HEK293T (cell line): ENCODE data around the gene MYCBPAP.

Experiments
- CTCF ChIA-PET: fragments of 350-600 bp; formaldehyde crosslinking; extraction: SDS; loops from one replicate; lab custom pipeline; 2021; ENCODE audit warnings: antibody characterized with exemption, inconsistent platforms; lab: Yijun Ruan, JAX
- POLR2A ChIA-PET: fragments of 350-600 bp; formaldehyde crosslinking; extraction: SDS; loops from one replicate; lab custom pipeline; 2020; ENCODE audit warnings: antibody characterized with exemption, inconsistent platforms; lab: Yijun Ruan, JAX
- DNase-seq: peaks from one replicate; pipeline ENCODE4 v3.0.0; 2012; ENCODE audit warnings: mixed read lengths; ENCODE audit errors: extremely low spot score
- ARNT ChIP-seq: fragments of 450-650 bp; IDR thresholded peaks from 2 replicates; pipeline ENCODE4 v1.6.1; 2017; ENCODE audit warnings: mild to moderate bottlenecking
- BHLHE40 ChIP-seq: fragments of 450-650 bp; IDR thresholded peaks from 2 replicates; pipeline ENCODE4 v1.6.1; 2016; ENCODE audit warnings: mild to moderate bottlenecking, moderate library complexity, borderline replicate concordance
- CTBP1 ChIP-seq: fragments of 450-650 bp; IDR thresholded peaks from 2 replicates; pipeline ENCODE4 v1.6.1; 2016; ENCODE audit warnings: borderline replicate concordance
- ELF4 ChIP-seq: fragments of 450-650 bp; IDR thresholded peaks from 2 replicates; pipeline ENCODE4 v1.6.1; 2017; ENCODE audit warnings: antibody characterized with exemption
- FOXA1 ChIP-seq: fragments of 450-650 bp; IDR thresholded peaks from 2 replicates; pipeline ENCODE4 v1.6.1; 2016; ENCODE audit warnings: mild to moderate bottlenecking
- FOXK2 ChIP-seq: fragments of 450-650 bp; IDR thresholded peaks from 2 replicates; pipeline ENCODE4 v1.6.1; 2016; ENCODE audit warnings: mild to moderate bottlenecking
- FOXM1 ChIP-seq: fragments of 450-650 bp; IDR thresholded peaks from 2 replicates; pipeline ENCODE4 v1.6.1; 2017; ENCODE audit warnings: mild to moderate bottlenecking, borderline replicate concordance
- HDGF ChIP-seq: fragments of 450-650 bp; IDR thresholded peaks from 2 replicates; pipeline ENCODE4 v1.6.1; 2017; ENCODE audit warnings: antibody characterized with exemption, borderline replicate concordance
- L3MBTL2 ChIP-seq: fragments of 450-650 bp; conservative IDR thresholded peaks from 2 replicates; pipeline ENCODE4 v1.6.1; 2016; ENCODE audit warnings: mild to moderate bottlenecking
- LEF1 ChIP-seq: fragments of 450-650 bp; IDR thresholded peaks from 2 replicates; pipeline ENCODE4 v1.6.1; 2017; ENCODE audit warnings: mild to moderate bottlenecking, borderline replicate concordance
- NFRKB ChIP-seq: fragments of 450-650 bp; IDR thresholded peaks from 2 replicates; pipeline ENCODE4 v1.6.1; 2016; ENCODE audit warnings: mild to moderate bottlenecking, moderate library complexity
- SP1 ChIP-seq: fragments of 450-650 bp; IDR thresholded peaks from 2 replicates; pipeline ENCODE4 v1.6.1; 2017
- SUZ12 ChIP-seq: fragments of 450-650 bp; IDR thresholded peaks from 2 replicates; pipeline ENCODE4 v1.6.1; 2016; ENCODE audit warnings: mild to moderate bottlenecking
- TARDBP ChIP-seq: fragments of 450-650 bp; IDR thresholded peaks from 2 replicates; pipeline ENCODE4 v1.6.1; 2016
- ZNF384 ChIP-seq: fragments of 450-650 bp; IDR thresholded peaks from 2 replicates; pipeline ENCODE4 v1.6.1; 2016
- TF ChIP-seq, protein P1 (sequence below): fragments of 450-650 bp; IDR thresholded peaks from 2 replicates; pipeline ENCODE4 v1.6.1; 2016

MYCBPAP gene

DNA sequence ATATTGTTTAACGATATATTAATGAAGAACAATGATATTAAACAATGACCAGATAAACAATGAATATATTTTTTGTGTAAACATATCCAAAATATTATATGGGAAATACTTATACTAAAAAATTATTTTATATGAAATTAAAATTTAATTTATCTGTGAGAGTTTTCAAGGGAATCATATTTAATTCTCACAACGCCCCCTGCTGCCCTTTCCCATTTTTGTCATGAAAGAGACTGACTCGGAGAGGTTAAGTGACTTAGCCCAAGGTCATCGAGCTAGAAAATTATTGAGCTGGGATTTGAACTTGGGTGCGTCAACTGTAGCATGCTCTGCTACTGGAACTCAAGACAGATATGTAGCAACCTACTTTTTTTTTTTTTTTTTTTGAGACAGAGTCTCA, 7.2 kb upstream of the MYCBPAP start:
- TF ChIP-seq FOXM1 (no peak), TARDBP (no peak), ARNT (no peak)
- POLR2A ChIA-PET = no interaction called here
- no peak for DNase-seq

DNA sequence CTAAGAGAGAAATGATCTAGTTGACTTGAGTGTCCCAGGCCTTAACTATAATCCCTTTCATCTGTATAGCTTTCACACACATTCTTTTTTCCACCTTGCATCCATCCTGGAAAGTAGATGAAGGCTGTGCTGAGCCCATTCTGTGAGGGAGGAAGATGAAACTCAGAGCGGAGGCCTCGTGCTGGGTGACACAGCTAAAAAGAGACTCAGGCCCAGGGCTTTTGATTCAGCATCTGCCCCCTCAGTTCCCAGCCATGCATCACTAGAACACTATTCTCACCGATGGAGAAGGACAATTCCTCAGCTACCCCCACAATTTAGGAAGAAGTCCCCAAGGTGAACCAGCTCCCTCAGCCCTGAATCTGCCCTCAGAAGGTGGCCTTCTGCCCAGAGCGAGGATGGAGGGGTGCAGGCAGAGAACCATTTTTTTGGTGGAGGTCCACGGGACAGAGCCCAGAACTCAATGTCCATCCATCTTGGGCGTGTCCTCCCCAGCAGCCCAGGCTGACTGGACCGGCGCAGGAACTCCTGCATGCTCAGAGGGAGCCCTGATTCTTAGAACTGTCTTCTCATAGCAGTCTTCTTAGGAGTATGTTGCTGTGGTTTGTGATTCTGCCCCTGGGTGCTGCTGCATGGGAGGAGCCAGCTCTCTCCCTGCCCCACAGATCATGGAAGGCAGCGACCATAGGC, 5.8 kb upstream of the MYCBPAP start:
- ChIA-PET CTCF (interaction anchor here (0.6 to 2.4 kb wide), 4 partner anchors 9 to 50 kb away, joined by 3 to 11 read pairs (median 5); no protein-coding TSS in a partner anchor), POLR2A (interaction anchor here (0.5 to 1.1 kb wide), 2 partner anchors 9 to 40 kb away, joined by 3 to 4 read pairs; no protein-coding TSS in a partner anchor)
- no peak for DNase-seq
- TF ChIP-seq CTBP1 (no peak), SP1 (no peak), ELF4 (no peak), SUZ12 (no peak), FOXK2 (no peak), BHLHE40 (no peak), LEF1 (no peak), FOXA1 (no peak), NFRKB (no peak), TARDBP (no peak), ZNF384 (no peak), L3MBTL2 (no peak), ARNT (no peak), HDGF (no peak), FOXM1 (no peak)
- TF ChIP-seq, protein P1, sequence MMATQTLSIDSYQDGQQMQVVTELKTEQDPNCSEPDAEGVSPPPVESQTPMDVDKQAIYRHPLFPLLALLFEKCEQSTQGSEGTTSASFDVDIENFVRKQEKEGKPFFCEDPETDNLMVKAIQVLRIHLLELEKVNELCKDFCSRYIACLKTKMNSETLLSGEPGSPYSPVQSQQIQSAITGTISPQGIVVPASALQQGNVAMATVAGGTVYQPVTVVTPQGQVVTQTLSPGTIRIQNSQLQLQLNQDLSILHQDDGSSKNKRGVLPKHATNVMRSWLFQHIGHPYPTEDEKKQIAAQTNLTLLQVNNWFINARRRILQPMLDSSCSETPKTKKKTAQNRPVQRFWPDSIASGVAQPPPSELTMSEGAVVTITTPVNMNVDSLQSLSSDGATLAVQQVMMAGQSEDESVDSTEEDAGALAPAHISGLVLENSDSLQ = no peak

More for the DNA sequence above, 7.2 kb upstream of the MYCBPAP start:
- CTCF ChIA-PET = interaction anchor here (0.5 to 2.4 kb wide), 7 partner anchors 10 to 328 kb away, joined by 3 to 11 read pairs (median 6); no protein-coding TSS in a partner anchor

DNA sequence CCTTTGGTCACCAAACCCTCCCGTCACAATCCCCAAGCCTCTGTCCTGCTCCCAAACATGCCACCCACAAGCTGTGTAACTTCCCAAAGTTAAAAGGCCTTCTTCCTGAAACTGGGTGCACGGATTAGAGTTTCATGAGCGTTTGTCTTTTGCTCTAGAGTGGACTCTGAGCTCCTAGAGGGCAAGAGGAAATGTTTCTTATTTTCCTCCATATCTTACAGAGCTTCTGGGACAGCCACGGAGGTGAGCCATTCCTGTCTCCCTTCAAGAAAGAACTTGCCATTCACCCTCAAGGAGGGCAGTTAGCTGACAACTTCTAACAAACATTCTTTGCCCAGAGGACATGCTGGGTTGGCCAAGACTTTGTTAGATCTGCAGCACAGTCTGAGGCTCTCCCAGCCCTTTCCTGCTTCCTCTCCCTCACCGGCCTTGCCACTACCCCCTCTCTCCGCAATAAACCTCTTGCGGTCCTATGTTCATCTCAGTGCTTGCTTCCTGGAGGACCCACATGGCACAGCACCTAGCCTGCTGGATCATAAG, 2.6 kb upstream of the MYCBPAP start:
- POLR2A ChIA-PET = interaction anchor here (1.3 to 1.7 kb wide), 2 partner anchors 26 to 37 kb away, joined by 4 read pairs; no protein-coding TSS in a partner anchor
- DNase-seq = no peak
- TF ChIP-seq LEF1 (no peak), FOXM1 (no peak), SUZ12 (no peak), TARDBP (no peak), BHLHE40 (no peak), CTBP1 (no peak), ARNT (no peak), FOXK2 (no peak), SP1 (no peak)
- TF ChIP-seq, protein P1 = no peak
- CTCF ChIA-PET = interaction anchor here (0.6 to 1.3 kb wide), 2 partner anchors 10 to 18 kb away, joined by 3 to 4 read pairs; no protein-coding TSS in a partner anchor

DNA sequence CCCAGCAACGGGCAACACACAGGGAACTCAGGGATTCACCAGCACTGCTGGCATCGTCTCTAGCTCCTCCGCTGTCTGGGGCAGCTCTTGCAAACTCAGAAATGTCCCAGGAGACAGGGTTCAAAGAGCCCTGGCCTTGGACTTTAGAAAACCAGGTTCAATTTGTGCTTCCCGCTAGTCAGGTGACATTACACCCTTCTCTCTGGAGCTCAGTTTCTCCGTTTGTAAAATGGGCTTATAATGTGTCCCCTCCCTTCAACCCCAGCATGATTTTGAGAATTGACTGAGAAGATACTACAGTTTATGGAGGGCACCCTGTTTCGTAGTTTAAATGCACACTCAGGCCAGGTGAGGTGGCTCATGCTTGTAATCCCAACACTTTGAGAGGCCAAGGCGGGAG, 1.9 kb upstream of the MYCBPAP start:
- no peak for DNase-seq
- POLR2A ChIA-PET = interaction anchor here (1.0 to 1.3 kb wide), 2 partner anchors 13 to 36 kb away, joined by 3 to 4 read pairs; no protein-coding TSS in a partner anchor
- CTCF ChIA-PET = interaction anchor here (0.6 to 1.3 kb wide), 2 partner anchors 9 to 18 kb away, joined by 3 to 4 read pairs; no protein-coding TSS in a partner anchor
- TF ChIP-seq NFRKB (no peak), ZNF384 (no peak), TARDBP (no peak), FOXA1 (no peak), L3MBTL2 (no peak), CTBP1 (no peak), FOXK2 (no peak), ELF4 (no peak), HDGF (no peak), SP1 (no peak), ARNT (no peak), LEF1 (no peak), FOXM1 (no peak), SUZ12 (no peak), BHLHE40 (no peak)
- TF ChIP-seq, protein P1 = no peak

GRCh38 chr17:50508573-50509460, 578 bp downstream of the MYCBPAP start:
- CTCF ChIA-PET = interaction anchor here (1.0 kb wide), 1 partner anchor 38 kb away, joined by 3 read pairs; no protein-coding TSS in a partner anchor
- DNase-seq = no peak
- POLR2A ChIA-PET = interaction anchor here (0.6 to 1.1 kb wide), 2 partner anchors 33 to 62 kb away, joined by 4 read pairs; no protein-coding TSS in a partner anchor
- no peak for TF ChIP-seq BHLHE40
- TF ChIP-seq, protein P1 = no peak
- TF ChIP-seq HDGF = no peak
- no peak for TF ChIP-seq L3MBTL2
- TF ChIP-seq CTBP1 = no peak
- TF ChIP-seq SUZ12 = no peak
- TF ChIP-seq LEF1 = no peak
- TF ChIP-seq ELF4 = no peak
- TF ChIP-seq FOXA1 = no peak
- no peak for TF ChIP-seq TARDBP
- TF ChIP-seq NFRKB = no peak
- no peak for TF ChIP-seq ZNF384
- TF ChIP-seq SP1 = no peak
- no peak for TF ChIP-seq FOXK2
